ENCODE results near the gene CHD3.

Gene CHD3

DNA sequence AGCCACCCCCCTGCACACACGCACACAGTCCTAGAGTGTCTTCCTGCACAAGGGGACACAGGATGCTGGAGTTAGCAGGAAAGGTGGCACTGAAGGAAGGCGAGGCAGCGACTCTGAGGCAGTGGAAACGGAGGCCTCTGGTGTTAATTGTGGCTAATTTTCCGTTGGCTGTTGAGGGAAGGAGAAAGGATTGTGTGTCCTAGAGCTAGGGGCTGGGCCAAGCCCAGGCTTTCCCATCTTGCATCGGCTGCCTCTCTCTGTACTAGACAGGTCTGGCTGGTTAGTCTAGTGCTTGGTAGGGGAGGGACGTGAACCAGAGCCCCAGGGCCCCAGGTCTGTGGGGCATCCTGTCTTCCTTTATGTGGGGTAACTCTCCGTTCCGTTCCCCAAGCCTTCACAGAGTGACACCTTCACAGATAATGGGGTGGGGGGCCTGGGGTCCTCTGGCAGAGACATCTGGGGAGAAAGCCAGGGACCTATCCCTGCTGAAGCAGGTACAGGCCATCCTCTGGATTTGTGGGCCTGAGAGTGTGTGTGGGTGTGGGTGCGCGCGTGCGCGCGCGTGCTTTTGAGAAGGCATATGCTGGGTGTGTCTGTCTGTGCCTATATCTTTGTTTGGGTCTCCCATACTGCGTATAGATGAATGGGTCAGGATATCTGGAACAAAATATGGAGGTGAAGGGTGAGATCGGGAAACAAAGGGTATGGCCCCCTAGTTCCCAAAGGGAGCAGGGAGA lies at the start of gene CHD3:
CHD3 (plus strand) TSS at position 606 of the 737 bp plus-strand sequence. CDS start 212 bp downstream, outside the sequence.
- DNase-seq (ENCODE audit: low read depth in 1 of 2, low spot score in 1 of 2): peak; percentile 22 to 44

DNA sequence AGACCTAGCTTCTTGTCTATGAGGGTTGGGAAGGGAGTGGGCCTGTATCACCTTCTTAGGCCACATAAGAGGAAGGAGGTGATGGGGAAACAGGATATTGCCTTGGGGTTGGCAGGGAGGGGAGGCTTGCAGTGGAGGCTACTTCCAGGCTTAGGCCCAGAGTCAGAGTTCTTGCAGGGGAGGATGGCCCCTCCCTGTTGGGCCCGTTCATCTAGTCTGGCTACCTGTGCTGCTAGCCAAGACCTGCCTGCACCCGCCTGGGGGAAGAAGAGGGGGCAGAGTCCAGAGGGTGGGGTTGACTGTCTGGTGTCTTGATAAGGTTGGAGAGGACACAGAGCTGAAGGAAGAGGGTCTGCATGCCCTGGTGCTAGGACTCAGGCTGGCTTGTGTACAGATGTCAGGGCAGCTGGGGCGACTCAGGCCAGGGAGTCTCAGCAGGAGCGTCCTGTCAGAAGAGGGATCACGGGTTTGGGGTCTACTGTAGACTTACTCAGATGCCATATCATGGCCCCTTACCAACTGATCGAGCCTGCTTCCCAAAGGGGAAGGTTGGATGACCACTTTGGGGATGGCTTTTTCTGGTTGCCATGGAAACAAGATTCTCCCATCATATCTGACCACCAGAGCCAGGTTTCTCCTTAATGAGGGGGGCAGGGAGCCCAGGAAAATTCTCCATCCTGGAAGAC lies 49.3 kb upstream of the CHD3 start:
- DNase-seq (ENCODE audit: low read depth in 1 of 2, low spot score in 1 of 2): no peak

DNA sequence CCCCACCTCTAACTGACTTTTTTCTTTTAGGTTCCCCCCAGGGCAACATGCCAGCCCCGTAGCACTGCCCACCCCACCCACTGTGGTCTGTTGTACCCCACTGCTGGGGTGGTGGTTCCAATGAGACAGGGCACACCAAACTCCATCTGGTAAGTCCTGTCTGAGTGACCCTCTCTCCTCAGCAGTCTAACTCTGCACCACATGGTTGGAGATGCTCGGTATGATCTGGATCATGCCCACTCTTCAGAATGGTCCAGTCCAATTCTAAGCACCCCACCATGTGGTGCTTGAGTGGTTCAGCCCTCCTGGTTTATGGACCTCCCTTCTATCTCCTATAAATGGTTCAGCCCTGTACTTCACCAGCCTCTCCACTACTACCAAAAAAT lies 48.7 kb upstream of the CHD3 start:
- DNase-seq (ENCODE audit: low read depth in 1 of 2, low spot score in 1 of 2): no peak

DNA sequence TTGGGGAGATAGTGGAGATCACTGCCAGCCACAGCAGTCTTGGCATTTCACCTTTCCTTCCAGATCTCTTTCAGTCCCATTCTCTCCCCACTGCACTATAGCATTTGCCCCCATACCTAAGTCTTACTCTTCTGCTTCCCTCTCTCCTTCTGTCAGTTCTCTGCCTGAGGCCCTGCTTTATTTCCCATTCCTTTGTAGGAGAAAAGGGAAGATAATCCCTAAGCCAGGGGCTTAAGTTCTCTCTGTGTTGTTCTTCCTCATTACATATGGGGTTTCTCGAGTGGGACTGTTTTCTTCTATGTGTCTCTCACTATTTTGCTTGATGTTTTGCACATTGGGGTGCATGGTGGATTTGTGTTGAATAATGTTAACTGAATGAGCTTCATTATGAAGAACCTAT lies 48.1 kb upstream of the CHD3 start:
- DNase-seq (ENCODE audit: low read depth in 1 of 2, low spot score in 1 of 2): no peak

DNA sequence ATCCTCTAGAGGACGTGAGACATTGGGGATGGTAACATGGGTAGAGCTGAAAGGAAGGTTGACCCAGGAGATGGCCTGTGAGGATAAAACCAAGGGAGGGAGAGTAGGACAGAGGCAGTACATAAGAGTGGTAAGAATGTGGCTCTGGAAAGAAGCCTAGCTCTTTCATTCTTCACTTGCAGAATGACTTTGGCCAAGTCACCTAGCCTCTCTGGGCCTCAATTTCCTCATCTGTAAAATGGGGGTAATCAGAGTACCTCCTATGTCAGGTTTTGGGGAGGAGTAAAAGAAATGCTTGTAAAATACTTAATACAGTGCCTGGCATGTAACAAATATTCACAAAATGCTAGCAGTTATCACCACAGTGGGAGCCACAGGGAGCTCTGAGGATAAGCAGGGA lies 47.7 kb upstream of the CHD3 start:
- DNase-seq (ENCODE audit: low read depth in 1 of 2, low spot score in 1 of 2): no peak

DNA sequence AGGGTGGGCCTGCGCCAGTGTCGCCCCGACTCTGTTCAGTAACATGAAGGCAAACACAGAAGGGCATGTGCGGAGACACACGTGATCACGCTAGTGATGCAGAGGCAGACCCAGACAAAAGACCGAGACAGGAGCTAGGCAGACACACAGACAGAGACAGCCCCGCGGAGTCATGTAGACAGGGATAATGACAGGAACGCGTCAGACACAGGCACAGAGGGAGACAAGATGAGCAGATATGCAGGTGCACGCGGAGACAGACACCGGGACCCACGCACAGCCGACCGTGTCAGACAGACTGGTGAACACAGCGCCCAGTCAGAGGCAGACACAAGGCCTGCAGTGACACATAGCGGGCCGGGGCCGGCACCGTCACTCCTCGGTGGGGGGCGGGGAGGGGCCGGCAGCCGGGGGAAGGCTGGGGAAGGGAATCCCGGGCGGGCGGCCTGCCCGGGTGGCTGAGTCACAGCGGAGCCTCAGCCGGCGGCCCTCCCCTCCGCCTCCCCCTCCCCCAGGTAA lies 47.1 kb upstream of the CHD3 start:
- peak; percentile 90 for DNase-seq (ENCODE audit: low read depth in 1 of 2, low spot score in 1 of 2)

DNA sequence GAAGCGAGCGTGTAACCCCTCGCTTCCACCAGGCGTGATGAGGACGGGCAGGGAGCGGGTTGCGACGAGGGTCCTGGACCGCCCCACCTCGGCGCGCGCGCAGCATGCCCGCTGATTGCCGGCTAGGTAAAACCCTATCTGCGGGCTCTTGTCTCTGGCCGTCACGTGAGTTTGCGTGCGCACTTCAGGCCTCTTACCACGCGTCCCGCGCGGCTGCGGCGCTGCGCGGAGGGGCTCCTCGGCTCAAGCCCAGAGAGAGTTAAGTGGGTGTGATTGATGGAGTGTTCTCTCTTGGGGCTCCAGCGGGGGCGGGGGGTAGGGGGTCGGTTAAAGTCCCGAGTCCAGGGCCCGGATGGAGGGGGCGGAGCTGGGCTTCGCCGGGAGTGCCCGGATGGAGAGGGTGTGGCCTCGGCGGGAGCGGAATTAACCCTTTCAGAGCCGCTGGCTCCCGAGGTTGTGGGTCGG lies 46.6 kb upstream of the CHD3 start:
- DNase-seq (ENCODE audit: low read depth in 1 of 2, low spot score in 1 of 2): peak; percentile 70 to 83

DNA sequence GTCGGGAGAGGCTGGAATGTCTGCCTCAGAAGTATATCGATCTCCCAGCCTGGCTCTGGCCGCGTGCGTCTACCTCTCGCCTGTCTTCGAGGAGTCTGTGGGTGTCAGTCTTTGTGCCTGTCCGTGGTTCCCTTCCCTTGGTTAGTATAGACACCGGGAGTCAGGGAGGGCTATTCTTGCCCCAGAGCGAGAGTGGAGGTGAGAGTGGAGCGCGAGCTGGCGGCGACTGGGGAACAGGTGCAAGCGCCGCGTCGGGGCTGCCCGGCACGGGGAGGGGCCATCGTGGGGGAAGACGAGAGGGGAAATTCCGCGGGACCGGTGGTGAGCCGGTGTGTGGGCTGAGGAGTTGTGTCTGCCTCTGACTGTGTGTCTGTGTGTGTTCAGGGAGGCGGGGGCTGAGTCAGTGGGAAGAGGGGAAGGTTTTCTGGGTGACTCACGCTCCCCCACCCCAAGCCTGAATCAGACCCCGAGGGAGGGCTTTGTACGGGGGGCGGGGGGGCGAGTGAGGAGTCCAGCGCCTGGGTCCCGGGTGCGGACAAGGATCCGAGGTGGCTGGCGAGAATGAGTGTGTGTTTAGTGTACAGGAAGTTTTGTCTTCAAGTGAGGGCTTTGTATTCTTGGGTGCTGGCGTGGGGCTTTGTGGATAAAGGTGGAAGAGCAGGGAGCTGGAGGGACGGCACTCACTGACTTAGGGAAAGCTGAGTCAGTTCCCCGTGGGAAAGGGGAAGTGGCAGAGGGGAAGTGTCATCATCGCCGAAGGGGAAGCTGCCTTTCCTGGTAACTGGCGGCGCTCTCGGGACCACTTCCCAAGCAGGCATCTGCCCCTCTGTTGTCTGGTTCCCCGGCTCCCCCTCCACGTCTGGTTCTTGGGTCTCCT lies 46.0 kb upstream of the CHD3 start:
- peak; percentile 91 to 97 for DNase-seq (ENCODE audit: low read depth in 1 of 2, low spot score in 1 of 2)

DNA sequence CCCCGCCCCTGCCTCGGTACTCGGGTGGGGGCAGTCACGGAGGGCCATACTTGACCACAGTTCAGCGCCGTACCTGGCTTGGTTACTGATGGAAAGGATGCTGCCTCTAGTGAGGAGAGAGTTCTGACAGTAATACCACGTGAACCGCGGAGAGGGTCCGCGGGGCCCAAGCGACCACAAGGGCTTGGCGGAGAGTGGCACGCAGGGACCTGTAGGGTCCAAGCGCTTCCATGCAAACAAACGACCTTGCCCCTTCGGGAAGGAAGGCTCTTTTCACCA lies 45.4 kb upstream of the CHD3 start:
- peak in 1 of 2 donors; percentile 56 for DNase-seq (ENCODE audit: low read depth in 1 of 2, low spot score in 1 of 2)

DNA sequence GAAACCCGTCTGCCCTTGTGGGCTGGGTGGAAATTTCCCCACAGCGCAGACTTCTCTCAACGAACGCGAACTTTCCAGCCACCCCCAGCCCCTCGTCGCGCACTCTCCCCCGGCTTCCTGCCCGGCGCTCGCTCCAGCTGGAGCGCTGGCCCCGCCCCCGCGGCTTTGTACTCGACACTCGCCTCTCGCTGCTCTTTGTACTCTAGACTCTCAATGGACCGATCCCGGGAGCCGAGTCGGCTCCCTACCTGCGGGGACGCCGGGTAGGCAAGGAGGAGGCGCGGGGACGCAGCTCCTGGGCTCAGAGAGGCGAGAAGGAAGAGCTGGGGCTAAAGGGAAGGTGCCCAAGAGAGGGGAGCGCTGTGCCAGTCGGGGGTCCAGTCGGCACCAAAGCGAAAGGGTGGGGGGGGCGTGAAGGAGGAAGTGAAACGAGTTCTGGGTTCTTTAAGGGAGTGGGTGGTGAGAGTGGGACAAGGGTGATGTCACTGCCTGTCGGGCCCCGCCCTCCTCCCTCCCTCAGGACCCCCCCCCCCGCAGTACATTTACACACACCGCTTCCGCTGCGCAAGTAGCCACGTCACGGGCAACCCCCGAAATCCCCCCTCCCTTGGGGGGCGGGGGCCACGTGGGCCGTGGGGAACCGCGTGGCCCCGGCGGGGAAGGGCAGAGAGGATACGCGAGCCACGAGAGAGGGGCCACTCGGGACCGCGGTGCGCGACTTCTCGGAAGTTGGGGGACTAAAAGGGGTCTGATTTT lies 44.9 kb upstream of the CHD3 start:
- DNase-seq (ENCODE audit: low read depth in 1 of 2, low spot score in 1 of 2): peak; percentile 86 to 88

DNA sequence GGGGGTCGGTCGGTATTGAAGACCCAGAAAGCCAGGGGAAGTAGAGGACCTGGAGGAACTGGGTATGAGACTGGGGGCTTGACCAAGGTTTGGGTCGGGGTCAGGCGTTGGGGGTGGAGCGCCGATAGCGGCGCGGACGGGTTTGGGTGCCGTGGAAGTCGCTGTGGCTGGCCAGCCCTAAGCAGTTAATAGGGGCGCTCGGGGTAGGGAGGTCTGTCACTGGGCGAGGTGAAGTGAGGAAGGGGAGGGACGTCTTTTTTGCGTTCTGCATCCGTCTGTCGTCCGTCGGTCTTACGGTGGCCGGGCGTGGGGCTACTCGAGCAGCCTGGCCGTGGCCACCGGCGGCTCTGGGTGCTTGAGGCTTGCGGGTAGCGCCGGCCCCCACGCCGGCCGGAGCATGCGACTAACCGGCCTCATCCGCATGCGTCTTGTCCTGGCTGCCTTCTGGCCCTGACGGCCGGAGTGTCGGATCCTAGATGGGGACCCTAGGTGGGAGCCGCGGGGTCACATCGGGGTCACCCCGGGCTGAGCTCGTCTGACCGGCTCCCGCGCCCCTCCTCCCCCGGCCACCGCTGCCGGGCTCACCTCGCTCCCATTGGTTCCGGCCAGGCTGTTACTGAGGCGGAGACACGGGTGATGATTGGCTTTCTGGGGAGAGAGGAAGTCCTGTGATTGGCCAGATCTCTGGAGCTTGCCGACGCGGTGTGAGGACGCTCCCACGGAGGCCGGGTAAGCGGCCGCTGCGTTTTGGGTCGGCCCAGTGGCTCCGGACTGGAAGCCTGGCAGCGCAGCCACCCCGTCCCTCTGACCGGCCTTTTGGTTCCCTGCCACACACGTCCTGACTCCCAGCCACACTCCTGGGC lies 44.1 kb upstream of the CHD3 start:
- DNase-seq (ENCODE audit: low read depth in 1 of 2, low spot score in 1 of 2): peak; percentile 60 to 80

DNA sequence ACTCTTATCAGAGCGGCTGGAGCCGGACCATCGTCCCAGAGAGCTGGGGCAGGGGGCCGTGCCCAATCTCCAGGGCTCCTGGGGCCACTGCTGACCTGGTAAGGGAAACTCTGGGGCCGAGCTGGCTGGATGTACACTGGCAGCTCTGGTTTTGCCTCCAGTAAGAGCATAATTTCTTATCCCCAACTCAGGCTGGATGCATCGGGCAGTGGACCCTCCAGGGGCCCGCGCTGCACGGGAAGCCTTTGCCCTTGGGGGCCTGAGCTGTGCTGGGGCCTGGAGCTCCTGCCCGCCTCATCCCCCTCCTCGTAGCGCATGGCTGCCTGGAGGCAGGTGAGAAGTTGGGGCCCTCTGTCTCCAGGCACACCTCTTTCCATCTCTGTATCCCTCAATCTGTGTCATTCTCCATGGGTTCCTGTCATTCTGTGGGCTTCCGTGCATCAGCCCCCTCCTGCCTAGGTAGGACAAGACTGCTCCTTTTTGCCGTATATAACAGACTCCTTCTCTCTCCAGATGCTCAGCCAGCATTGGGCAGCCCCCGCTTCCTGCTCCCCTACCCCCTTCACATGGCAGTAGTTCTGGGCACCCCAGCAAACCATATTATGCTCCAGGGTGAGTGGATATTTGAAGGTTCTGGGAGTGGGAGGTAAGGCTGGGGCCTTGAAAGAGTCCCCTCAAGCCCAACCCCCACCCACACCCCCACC lies 43.1 kb upstream of the CHD3 start:
- DNase-seq (ENCODE audit: low read depth in 1 of 2, low spot score in 1 of 2): no peak

DNA sequence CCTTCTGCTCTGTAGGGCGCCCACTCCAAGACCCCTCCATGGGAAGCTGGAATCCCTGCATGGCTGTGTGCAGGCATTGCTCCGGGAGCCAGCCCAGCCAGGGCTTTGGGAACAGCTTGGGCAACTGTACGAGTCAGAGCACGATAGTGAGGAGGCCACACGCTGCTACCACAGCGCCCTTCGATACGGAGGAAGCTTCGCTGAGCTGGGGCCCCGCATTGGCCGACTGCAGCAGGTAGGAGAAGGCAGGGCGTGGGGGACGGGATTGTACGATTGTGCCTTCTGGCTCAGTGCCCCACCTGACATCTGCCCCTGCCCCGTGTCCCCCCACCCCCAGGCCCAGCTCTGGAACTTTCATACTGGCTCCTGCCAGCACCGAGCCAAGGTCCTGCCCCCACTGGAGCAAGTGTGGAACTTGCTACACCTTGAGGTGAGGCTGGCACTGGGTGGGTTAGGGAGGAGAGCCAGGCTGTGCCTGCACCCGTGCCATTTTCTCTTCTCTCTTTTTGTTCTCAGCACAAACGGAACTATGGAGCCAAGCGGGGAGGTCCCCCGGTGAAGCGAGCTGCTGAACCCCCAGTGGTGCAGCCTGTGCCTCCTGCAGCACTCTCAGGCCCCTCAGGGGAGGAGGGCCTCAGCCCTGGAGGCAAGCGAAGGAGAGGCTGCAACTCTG lies 42.4 kb upstream of the CHD3 start:
- no peak for DNase-seq (ENCODE audit: low read depth in 1 of 2, low spot score in 1 of 2)

DNA sequence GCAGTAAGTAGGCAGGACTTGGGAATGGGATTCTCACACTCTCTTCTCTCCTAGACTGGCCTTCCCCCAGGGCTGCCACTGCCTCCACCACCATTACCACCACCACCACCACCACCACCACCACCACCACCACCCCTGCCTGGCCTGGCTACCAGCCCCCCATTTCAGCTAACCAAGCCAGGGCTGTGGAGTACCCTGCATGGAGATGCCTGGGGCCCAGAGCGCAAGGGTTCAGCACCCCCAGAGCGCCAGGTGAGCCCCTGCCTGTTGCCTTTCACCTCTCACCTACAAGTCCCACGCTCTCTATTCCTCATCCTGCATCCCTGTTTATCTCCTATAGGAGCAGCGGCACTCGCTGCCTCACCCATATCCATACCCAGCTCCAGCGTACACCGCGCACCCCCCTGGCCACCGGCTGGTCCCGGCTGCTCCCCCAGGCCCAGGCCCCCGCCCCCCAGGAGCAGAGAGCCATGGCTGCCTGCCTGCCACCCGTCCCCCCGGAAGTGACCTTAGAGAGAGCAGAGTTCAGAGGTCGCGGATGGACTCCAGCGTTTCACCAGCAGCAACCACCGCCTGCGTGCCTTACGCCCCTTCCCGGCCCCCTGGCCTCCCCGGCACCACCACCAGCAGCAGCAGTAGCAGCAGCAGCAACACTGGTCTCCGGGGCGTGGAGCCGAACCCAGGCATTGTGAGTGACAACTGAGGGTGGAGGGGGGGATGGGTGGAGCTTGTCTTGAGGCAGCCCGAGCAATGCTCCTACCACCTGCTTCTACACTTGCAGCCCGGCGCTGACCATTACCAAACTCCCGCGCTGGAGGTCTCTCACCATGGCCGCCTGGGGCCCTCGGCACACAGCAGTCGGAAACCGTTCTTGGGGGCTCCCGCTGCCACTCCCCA lies 41.6 kb upstream of the CHD3 start:
- DNase-seq (ENCODE audit: low read depth in 1 of 2, low spot score in 1 of 2): no peak

DNA sequence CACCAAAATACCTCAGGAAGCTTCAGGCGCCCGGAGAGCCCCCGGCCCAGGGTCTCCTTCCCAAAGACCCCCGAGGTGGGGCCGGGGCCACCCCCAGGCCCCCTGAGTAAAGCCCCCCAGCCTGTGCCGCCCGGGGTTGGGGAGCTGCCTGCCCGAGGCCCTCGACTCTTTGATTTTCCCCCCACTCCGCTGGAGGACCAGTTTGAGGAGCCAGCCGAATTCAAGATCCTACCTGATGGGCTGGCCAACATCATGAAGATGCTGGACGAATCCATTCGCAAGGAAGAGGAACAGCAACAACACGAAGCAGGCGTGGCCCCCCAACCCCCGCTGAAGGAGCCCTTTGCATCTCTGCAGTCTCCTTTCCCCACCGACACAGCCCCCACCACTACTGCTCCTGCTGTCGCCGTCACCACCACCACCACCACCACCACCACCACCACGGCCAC lies 40.4 kb upstream of the CHD3 start:
- no peak for DNase-seq (ENCODE audit: low read depth in 1 of 2, low spot score in 1 of 2)

DNA sequence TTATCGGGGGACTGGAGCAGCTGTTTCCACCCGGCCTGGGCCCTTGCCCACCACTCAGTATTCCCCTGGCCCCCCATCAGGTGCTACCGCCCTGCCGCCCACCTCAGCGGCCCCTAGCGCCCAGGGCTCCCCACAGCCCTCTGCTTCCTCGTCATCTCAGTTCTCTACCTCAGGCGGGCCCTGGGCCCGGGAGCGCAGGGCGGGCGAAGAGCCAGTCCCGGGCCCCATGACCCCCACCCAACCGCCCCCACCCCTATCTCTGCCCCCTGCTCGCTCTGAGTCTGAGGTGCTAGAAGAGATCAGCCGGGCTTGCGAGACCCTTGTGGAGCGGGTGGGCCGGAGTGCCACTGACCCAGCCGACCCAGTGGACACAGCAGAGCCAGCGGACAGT lies 39.9 kb upstream of the CHD3 start:
- no peak for DNase-seq (ENCODE audit: low read depth in 1 of 2, low spot score in 1 of 2)

DNA sequence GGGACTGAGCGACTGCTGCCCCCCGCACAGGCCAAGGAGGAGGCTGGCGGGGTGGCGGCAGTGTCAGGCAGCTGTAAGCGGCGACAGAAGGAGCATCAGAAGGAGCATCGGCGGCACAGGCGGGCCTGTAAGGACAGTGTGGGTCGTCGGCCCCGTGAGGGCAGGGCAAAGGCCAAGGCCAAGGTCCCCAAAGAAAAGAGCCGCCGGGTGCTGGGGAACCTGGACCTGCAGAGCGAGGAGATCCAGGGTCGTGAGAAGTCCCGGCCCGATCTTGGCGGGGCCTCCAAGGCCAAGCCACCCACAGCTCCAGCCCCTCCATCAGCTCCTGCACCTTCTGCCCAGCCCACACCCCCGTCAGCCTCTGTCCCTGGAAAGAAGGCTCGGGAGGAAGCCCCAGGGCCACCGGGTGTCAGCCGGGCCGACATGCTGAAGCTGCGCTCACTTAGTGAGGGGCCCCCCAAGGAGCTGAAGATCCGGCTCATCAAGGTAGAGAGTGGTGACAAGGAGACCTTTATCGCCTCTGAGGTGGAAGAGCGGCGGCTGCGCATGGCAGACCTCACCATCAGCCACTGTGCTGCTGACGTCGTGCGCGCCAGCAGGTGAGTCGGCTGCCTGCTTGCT lies 39.3 kb upstream of the CHD3 start:
- no peak for DNase-seq (ENCODE audit: low read depth in 1 of 2, low spot score in 1 of 2)

All from activated CD4-positive, alpha-beta T cell treated with anti-CD3 and anti-CD28 coated beads, Interleukin-2, amount 50 U/mL, for 24 hours (primary cell).